ENCODE data around the gene WDR7.

- TF ChIP-seq POLR2A (IDR thresholded peaks at IDR 0.05) (no peak), CTCF (IDR thresholded peaks at IDR 0.05) (no peak)
These were observed 374.4 kb downstream of the WDR7 start for GRCh38 chr18:57025540-57025939.
